Right ventricle myocardium superior (tissue), 1 donor: ENCODE results near the gene FRS3. TPM values are rescaled to one million over a fixed set of nuclear protein-coding genes. Genes with fewer than 3 reads are reported as not detected.

Experiments used
- ATAC-seq: fragments of 200-7000 bp; cut with Tn5 transposase; one replicate; pipeline ENCODE4 v1.9.1; 2020; ENCODE audit warnings: mild to moderate bottlenecking; ENCODE audit not compliant: poor library complexity
- DNase-seq: peaks from one replicate; pipeline ENCODE4 v3.0.0-alpha.2; 2020
- intact Hi-C: fragments of 100-400 bp; cut with DNase I; formaldehyde crosslinking; loops from one replicate; pipeline ENCODE4 v1.11.2; 2022
- total RNA-seq: library from RNA; stranded (reverse); fragmentation: NEBNext Ultra II Directional; extraction: Animal tissue kit (Norgen Biotek cat#: 25700); gene quantifications from one replicate; pipeline ENCODE4 v1.2.1, GENCODE V29; 2021
- donor health status: DM: no; HTN: yes; CAD: no; lungs with severe emphysema.

Gene FRS3
- total RNA-seq, 1 donor from 2014 or later, result 4.8 TPM

- ATAC-seq (no peak), DNase-seq (no peak)
- intact Hi-C loops, result no loop called here
Measured at GRCh38 chr6:41722969-41723529, 56.7 kb downstream of the FRS3 start.

- ATAC-seq, result no peak
- DNase-seq, result peak; percentile 6
- intact Hi-C loops, result no loop called here
Measured at GRCh38 chr6:41721414-41721813, 58.3 kb downstream of the FRS3 start.

GRCh38 chr6:41720783-41721182, 58.9 kb downstream of the FRS3 start:
- intact Hi-C loops, result no loop called here
- ATAC-seq, result no peak
- no peak for DNase-seq

GRCh38 chr6:41720262-41720620, 59.5 kb downstream of the FRS3 start:
- ATAC-seq (no peak), DNase-seq (peak; percentile 8)
- intact Hi-C loops, result no loop called here

Other genes starting within 250 kb of the FRS3 start
- gene FOXP4, start 233.5 kb downstream of the FRS3 start, total RNA-seq, result 14.4 TPM
- gene MDFI, start 141.4 kb downstream of the FRS3 start, total RNA-seq, result 1.1 TPM
- 40.7 TPM for gene TFEB, start 44.3 kb downstream of the FRS3 start, total RNA-seq
- not detected for gene PGC, start 32.5 kb downstream of the FRS3 start, total RNA-seq
- gene PRICKLE4, start 882 bp upstream of the FRS3 start, total RNA-seq, result 4.0 TPM
- 218 TPM for gene TOMM6, start 7.8 kb upstream of the FRS3 start, total RNA-seq
- gene USP49, start 115.5 kb upstream of the FRS3 start, total RNA-seq, result 1.2 TPM
- 19.8 TPM for gene MED20, start 141.2 kb upstream of the FRS3 start, total RNA-seq
- gene BYSL, start 141.6 kb upstream of the FRS3 start, total RNA-seq, result 9.0 TPM
- 42.3 TPM for gene CCND3, start 161.9 kb upstream of the FRS3 start, total RNA-seq